Measurements from ENCODE around the gene SMIM35.
A peak's percentile ranks its signal among the peaks of the same experiment; 100 is the strongest.
"Not testable (repeated sequence)": the region's sequence is repeated elsewhere in the genome, so short reads cannot be mapped to it uniquely, and the experiment has no call there.

The SMIM35 gene

GRCh38 chr11:118079491-118079890, 7.3 kb downstream of the SMIM35 start:
- no peak for DNase-seq

- DNase-seq = peak; percentile 31
Observed at GRCh38 chr11:118078911-118079411, 7.8 kb downstream of the SMIM35 start.

- no peak for DNase-seq
Observed at GRCh38 chr11:118076754-118077281, 9.9 kb downstream of the SMIM35 start, which contains the start of gene TMPRSS4. Gene TMPRSS4, plus strand, starts transcription at chr11:118077078. Its CDS starts 225 bp downstream, at chr11:118077303.

- no peak for DNase-seq
Observed at GRCh38 chr11:118074785-118075184, 12.0 kb downstream of the SMIM35 start.

- no peak for DNase-seq
Observed at GRCh38 chr11:118074091-118074685, 12.6 kb downstream of the SMIM35 start.

GRCh38 chr11:118073554-118073953, 13.2 kb downstream of the SMIM35 start:
- DNase-seq = no peak

- no peak for DNase-seq
Observed at GRCh38 chr11:118071416-118072030, 15.2 kb downstream of the SMIM35 start.

GRCh38 chr11:118068945-118069612, 17.7 kb downstream of the SMIM35 start:
- DNase-seq = no peak

- no peak for DNase-seq
Observed at GRCh38 chr11:118068206-118068944, 18.4 kb downstream of the SMIM35 start.

GRCh38 chr11:118067006-118067405, 19.8 kb downstream of the SMIM35 start:
- peak; percentile 62 for DNase-seq

- no peak for DNase-seq
Observed at GRCh38 chr11:118065384-118065783, 21.4 kb downstream of the SMIM35 start.

- DNase-seq = peak; percentile 39
Observed at GRCh38 chr11:118064956-118065355, 21.8 kb downstream of the SMIM35 start.

- not testable (repeated sequence) for DNase-seq
Observed at GRCh38 chr11:118062631-118063030, 24.1 kb downstream of the SMIM35 start.

GRCh38 chr11:118062181-118062580, 24.6 kb downstream of the SMIM35 start:
- not testable (repeated sequence) for DNase-seq

GRCh38 chr11:118061586-118062125, 25.1 kb downstream of the SMIM35 start:
- no peak for DNase-seq

- no peak for DNase-seq
Observed at GRCh38 chr11:118060869-118061268, 25.9 kb downstream of the SMIM35 start.

GRCh38 chr11:118060081-118060661, 26.6 kb downstream of the SMIM35 start:
- DNase-seq = no peak

GRCh38 chr11:118059246-118059940, 27.4 kb downstream of the SMIM35 start:
- DNase-seq = no peak

GRCh38 chr11:118058311-118059245, 28.2 kb downstream of the SMIM35 start:
- DNase-seq = no peak
